Measurements from ENCODE around the gene RAB14.

DNA sequence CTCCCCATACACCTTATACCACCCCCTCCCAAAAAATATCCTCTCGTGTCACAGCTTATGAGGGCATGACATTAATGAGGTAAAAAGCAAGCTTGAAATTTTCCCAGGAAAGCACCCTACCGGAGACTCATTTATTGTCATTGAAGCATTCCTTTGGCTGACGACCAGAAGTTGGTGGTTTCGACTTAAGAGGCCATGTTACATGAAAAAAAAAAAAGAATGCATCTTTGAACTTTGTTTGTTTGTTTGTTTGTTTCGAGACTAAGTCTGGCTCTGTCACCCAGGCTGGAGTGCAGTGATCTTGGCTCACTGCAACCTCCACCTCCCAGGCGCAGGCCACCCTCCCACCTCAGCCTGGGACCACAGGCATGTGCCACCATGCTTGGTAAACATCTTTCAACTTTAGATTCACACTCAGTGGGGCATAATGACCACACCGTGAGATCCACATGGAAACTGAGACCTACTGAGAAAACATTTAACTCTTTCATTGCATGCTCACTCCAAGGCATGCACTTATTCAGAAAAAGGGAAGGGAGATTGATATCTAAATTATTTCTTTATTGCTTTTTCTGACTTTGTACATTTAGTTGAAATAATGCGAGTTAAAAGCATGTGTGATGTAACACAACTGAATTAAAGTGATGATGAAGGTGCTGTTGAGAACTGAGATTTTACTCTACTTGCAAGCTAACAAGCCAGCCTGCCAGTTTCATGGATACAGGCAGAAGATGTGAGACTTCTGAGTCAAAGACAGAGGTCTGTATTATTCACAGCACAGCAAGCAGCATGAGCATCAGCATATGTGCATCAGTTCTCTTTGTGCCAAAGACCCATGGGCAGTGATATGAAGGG is 5.1 kb upstream of the RAB14 start:
- TF ChIP-seq POLR2A (IDR thresholded peaks at IDR 0.05; ENCODE audit: low read length) (no peak), GATA1 (IDR thresholded peaks at IDR 0.05; ENCODE audit: low read depth, low read length) (no peak)

Data from erythroblast (primary cell).